Measurements from ENCODE around the gene USP19.

Gene USP19

GRCh38 chr3:49098429-49098828 is 22.2 kb downstream of the USP19 start:
- no peak overlapping the region for H3K27ac Mint-ChIP-seq
- H3K4me1 Mint-ChIP-seq, result peaks cover 18% of the 10 kb centered on the region
- DNase-seq (ENCODE audit: low spot score in 2 of 2) (no peak), ATAC-seq (no peak)
- peaks cover 89% of the 10 kb centered on the region for H3K36me3 Mint-ChIP-seq
- no peaks in the 10 kb centered on the region for H3K9me3 Mint-ChIP-seq
- no peak overlapping the region for H3K4me3 Mint-ChIP-seq

- peak; percentile 95 to 99 for DNase-seq (ENCODE audit: low spot score in 2 of 2)
These were observed 26.5 kb downstream of the USP19 start, which contains the start of gene QRICH1 for GRCh38 chr3:49093853-49094767. Gene QRICH1, minus strand, starts transcription at chr3:49094071. Its CDS starts 17,054 bp downstream, at chr3:49077017.

GRCh38 chr3:49092938-49093852 is 27.4 kb downstream of the USP19 start:
- Mint-ChIP-seq H3K36me3 (peaks cover 90% of the 10 kb centered on the region), H3K9me3 (no peaks in the 10 kb centered on the region), H3K4me1 (peaks cover 36% of the 10 kb centered on the region), H3K27ac (peak overlapping the region; percentile 95), H3K4me3 (peak overlapping the region; percentile 78)
- ATAC-seq, result peak; percentile 56
- DNase-seq (ENCODE audit: low spot score in 2 of 2), result peak; percentile 77 to 92

More at GRCh38 chr3:49093853-49094767, 26.5 kb downstream of the USP19 start, which contains the start of gene QRICH1:
- peak within 1 kb of the TSS; percentile 78 for H3K4me3 Mint-ChIP-seq
- H3K9me3 Mint-ChIP-seq, result no peaks in the 10 kb centered on the region
- peaks cover 30% of the 10 kb centered on the region for H3K4me1 Mint-ChIP-seq
- ATAC-seq, result peak; percentile 87
- H3K36me3 Mint-ChIP-seq, result peaks cover 90% of the 10 kb centered on the region
- H3K27ac Mint-ChIP-seq, result peak within 1 kb of the TSS; percentile 95

GRCh38 chr3:49081429-49081828 is 39.2 kb downstream of the USP19 start:
- Mint-ChIP-seq H3K4me1 (no peaks in the 10 kb centered on the region), H3K4me3 (no peak overlapping the region), H3K36me3 (peaks cover 96% of the 10 kb centered on the region), H3K27ac (no peak overlapping the region), H3K9me3 (no peaks in the 10 kb centered on the region)
- DNase-seq (ENCODE audit: low spot score in 2 of 2), result no peak
- ATAC-seq, result no peak

GRCh38 chr3:49079270-49079669 is 41.4 kb downstream of the USP19 start:
- peaks cover 96% of the 10 kb centered on the region for H3K36me3 Mint-ChIP-seq
- ATAC-seq, result no peak
- H3K27ac Mint-ChIP-seq, result no peak overlapping the region

GRCh38 chr3:49076646-49077045 is 44.0 kb downstream of the USP19 start:
- Mint-ChIP-seq H3K9me3 (no peaks in the 10 kb centered on the region), H3K4me3 (no peak overlapping the region), H3K27ac (no peak overlapping the region), H3K4me1 (no peaks in the 10 kb centered on the region), H3K36me3 (peaks cover 99% of the 10 kb centered on the region)
- ATAC-seq, result no peak
- DNase-seq (ENCODE audit: low spot score in 2 of 2), result no peak

More at GRCh38 chr3:49079270-49079669, 41.4 kb downstream of the USP19 start:
- Mint-ChIP-seq H3K4me3 (no peak overlapping the region), H3K4me1 (no peaks in the 10 kb centered on the region), H3K9me3 (no peaks in the 10 kb centered on the region)
- no peak for DNase-seq (ENCODE audit: low spot score in 2 of 2)

GRCh38 chr3:49076116-49076515 is 44.5 kb downstream of the USP19 start:
- H3K4me1 Mint-ChIP-seq, result no peaks in the 10 kb centered on the region
- ATAC-seq (no peak), DNase-seq (ENCODE audit: low spot score in 2 of 2) (no peak)
- no peak overlapping the region for H3K4me3 Mint-ChIP-seq
- H3K36me3 Mint-ChIP-seq, result peaks cover 100% of the 10 kb centered on the region
- H3K9me3 Mint-ChIP-seq, result no peaks in the 10 kb centered on the region
- H3K27ac Mint-ChIP-seq, result no peak overlapping the region

Measured in stimulated activated effector memory CD8-positive, alpha-beta T cell treated with anti-CD3 and anti-CD28 coated beads, Interleukin-12 subunit alpha, Interleukin-12 subunit beta, amount 100 ng/mL, for 72 hours (primary cell).